ENCODE results near the gene GALP.
A peak's percentile ranks its signal among the peaks of the same experiment; 100 is the strongest.
"Not testable (repeated sequence)": the region's sequence is repeated elsewhere in the genome, so short reads cannot be mapped to it uniquely, and the experiment has no call there.

The GALP gene

GRCh38 chr19:56175861-56176307 lies at the start of gene GALP:
GALP (plus strand) TSS chr19:56176008; CDS start chr19:56177109, 1,101 bp downstream.
- not testable (repeated sequence) for DNase-seq

GRCh38 chr19:56126983-56127780 lies 48.6 kb upstream of the GALP start:
- DNase-seq: no peak

GRCh38 chr19:56130006-56130405 lies 45.8 kb upstream of the GALP start:
- DNase-seq: no peak

DNA sequence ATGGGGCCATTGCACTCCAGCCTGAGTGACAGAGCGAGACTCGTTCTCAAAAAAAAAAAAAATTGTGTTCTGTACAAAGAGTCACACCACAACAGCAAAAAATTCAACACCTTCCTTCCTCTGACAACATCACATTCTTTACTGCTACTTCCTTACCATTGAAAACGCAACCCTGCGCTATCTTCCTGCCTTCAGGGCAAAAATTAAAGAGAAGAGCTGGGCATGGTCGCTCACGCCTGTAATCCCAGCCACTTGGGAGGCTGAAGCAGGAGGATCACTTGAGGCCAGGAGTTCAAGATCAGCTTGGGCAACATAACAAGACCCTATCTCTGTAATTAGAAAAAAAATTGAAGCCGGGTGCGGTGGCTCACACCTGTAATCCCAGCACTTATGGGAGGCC lies 44.2 kb upstream of the GALP start:
- no peak for DNase-seq

DNA sequence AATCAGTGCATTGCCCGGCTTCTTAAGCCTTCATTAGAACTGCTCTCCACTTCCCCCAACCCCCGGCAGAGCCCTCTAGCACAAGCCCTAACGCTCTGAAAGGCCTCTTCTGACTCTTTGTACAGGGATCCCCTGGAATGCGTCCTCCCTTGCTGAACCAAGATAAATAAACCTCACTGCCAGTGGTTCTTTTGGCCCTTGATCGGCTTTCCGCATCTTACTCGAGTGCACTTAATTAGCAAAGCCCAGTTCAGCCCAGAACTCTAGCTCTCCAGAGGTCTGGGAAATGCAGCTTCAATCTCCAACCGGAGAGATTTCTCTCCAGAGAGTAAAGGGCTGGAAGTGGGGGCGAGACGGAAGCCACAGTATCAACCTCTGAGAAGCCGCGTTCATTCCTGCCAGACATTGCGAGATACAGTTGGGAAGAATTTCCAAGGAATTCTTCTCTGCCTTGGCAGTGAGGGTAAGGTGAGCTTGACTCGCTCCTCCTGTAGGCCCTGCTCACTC lies 43.4 kb upstream of the GALP start:
- DNase-seq: no peak

- no peak for DNase-seq
Observed at GRCh38 chr19:56133858-56134653, 41.8 kb upstream of the GALP start.

DNA sequence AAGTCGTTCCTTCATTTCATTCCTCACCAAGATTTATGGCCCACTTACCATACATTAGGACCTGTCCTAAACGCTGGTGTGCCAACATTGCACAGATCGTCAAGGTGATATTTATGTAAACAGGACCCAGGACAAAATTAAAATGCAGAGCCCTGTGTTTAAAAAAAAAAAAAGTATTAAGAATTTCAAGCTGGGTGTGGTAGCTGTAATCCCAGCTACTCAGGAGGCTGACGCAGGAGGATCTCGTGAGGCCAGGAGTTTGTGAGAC lies 41.2 kb upstream of the GALP start:
- DNase-seq: no peak

DNA sequence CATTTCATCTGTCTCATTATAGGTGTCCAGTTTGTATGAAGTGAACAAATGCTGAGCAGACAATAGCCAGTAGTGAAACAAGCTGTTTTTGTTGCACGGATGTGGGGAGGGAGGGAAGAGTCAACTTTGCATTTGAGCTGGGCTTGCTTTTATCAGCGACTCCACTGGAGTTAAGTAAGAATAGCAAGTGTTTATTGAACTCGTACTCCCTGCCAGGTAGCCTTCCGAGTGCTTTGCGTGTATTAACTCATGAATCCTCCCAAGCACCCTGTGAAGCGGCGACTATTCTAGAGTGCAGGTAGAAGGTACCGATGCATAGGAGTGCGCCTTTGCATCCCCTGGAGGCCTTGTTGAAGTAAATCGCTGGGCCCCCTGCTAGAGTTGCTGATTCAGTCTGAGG lies 39.4 kb upstream of the GALP start:
- no peak for DNase-seq

GRCh38 chr19:56137405-56137804 lies 38.4 kb upstream of the GALP start:
- no peak for DNase-seq

GRCh38 chr19:56138069-56138468 lies 37.7 kb upstream of the GALP start:
- DNase-seq: no peak

GRCh38 chr19:56139847-56140582 lies 35.8 kb upstream of the GALP start:
- DNase-seq: no peak

- peak; percentile 98 for DNase-seq
Observed at GRCh38 chr19:56140583-56141416, 35.0 kb upstream of the GALP start, which contains the start of gene ZNF444. ZNF444 (plus strand) TSS chr19:56141287; CDS start chr19:56146912, 5,625 bp downstream.

DNA sequence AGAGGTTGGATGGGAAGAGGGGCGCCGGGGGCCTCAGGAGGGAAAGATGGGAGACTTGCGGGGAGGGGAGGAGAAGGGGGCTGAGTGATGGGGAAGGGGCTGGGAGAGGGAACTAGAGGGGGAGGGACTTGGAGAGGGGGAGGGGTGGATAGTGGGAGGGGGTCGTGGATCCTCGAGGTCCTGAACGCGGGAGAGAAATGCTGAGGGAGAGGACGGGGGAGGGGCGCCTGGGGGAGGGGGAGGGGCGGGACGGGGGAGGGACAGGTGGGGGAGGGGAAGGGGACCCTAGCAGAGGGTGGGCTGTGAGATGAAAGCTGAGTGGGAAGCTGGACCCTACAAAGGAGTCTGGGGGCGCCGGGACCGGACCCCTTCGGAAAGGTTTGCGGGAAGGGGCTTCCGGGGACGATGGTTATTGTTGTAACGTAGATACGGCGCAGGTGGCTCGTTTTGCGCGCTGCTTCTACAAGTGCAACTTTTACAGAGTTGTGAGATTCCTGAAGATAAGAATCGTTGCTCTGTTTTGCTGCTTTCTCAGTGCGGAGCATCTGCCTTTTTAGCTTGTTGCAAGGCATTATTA lies 34.3 kb upstream of the GALP start:
- DNase-seq: no peak

GRCh38 chr19:56142087-56142787 lies 33.6 kb upstream of the GALP start:
- DNase-seq: no peak

- no peak for DNase-seq
Observed at GRCh38 chr19:56142897-56143434, 32.8 kb upstream of the GALP start.

DNA sequence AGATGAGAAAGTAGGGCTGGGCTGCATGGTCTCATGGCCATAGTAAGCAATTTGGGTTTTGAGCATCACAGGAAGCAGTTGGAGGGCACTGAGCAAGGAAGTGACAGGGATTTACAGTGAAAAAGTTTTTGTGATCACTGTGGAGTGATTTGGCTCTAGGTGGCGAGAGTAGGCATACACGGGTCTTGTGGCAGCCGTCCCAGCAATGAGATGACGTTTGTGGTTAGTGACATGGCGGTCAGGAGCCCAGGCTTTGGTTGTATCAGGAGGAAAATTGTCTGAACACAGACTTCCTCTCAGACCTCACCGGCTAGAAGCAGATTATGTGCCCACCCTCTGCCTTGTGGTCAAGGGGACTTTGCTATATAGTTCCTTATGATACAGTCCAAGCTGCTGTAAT lies 31.4 kb upstream of the GALP start:
- no peak for DNase-seq

DNA sequence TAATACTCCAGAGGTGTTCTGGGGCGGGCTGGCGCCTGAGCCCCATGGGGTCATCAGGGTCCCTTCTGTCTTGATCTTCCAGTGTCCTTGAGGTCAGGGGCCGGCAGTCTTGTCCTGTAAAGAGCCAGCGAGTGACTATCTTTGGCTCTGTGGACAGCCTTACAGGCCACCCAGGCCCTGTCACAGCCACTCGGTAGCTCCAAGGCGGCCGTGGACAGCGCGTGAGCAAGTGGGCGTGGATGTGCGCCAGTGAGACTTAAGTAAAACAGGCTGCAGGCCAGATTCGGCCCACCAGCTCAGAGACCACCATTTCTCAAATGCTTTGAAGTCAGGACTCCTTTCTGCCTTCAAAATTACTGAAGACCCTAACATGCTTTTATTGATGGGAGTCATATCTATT lies 31.0 kb upstream of the GALP start:
- no peak for DNase-seq

DNA sequence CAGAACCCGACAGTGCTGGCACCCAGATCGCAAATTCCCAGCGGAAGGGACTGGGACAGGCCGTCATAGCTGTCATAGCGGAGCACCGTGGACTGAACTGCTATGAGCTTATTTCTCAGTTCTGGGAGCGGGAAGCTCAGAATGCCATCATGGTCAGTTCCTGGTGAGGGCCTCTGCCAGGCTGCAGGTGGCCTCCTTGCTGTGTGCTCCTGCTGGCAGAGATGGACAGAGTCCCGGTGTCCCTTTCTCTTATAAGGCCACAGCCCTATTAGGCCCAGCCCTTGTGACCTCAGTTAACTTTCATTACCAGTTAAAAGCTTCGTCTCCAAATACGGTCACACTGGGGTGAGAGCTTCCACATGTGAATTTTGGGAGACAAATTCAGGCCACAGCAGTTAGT lies 30.1 kb upstream of the GALP start:
- DNase-seq: no peak

GRCh38 chr19:56146904-56147303 lies 28.9 kb upstream of the GALP start:
- no peak for DNase-seq

DNA sequence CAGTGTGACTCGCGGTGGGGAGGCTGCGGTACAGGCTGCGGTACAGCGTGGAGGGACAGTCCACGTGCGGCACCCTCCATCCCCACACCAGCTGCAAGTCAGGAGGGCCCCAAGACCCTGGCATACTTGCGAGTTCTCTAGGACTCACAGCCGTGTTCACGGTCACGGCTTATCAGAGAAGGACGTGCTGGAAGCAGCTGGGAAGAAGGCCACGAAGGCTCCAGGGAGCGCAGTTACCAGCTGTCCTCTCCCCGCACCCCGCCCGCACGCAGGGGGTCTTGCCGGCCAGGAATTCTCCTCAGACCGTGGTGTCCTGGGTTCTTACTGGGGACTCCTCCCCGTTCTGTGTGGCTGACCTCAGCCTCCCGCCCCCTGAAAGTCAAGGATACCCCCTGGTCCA lies 28.5 kb upstream of the GALP start:
- DNase-seq: no peak

- no peak for DNase-seq
Observed at GRCh38 chr19:56148096-56148495, 27.7 kb upstream of the GALP start.
